ENCODE results near the gene KIAA1755.

Gene KIAA1755

GRCh38 chr20:38165089-38165965, 95.2 kb downstream of the KIAA1755 start, which contains the start of gene TGM2:
Gene TGM2, minus strand, starts transcription at chr20:38165270. Its CDS starts 72 bp downstream, at chr20:38165198.
- peak; percentile 89 for DNase-seq (ENCODE audit: low spot score)

- no peak for DNase-seq (ENCODE audit: low spot score)
Measured at GRCh38 chr20:38164624-38165088, 95.9 kb downstream of the KIAA1755 start.

GRCh38 chr20:38164069-38164468, 96.5 kb downstream of the KIAA1755 start:
- DNase-seq (ENCODE audit: low spot score) = no peak

GRCh38 chr20:38162878-38163875, 97.4 kb downstream of the KIAA1755 start:
- no peak for DNase-seq (ENCODE audit: low spot score)

- no peak for DNase-seq (ENCODE audit: low spot score)
Measured at GRCh38 chr20:38162149-38162548, 98.4 kb downstream of the KIAA1755 start.

GRCh38 chr20:38161412-38161774, 99.1 kb downstream of the KIAA1755 start:
- DNase-seq (ENCODE audit: low spot score) = no peak
